ENCODE measurements around the gene OPA3. TPM values are rescaled to one million over a fixed set of nuclear protein-coding genes. Genes with fewer than 3 reads are reported as not detected.
"Not testable (repeated sequence)": the region's sequence is repeated elsewhere in the genome, so short reads cannot be mapped to it uniquely, and the experiment has no call there.

Gene OPA3
- total RNA-seq, 4 donors from 2014 or later, result 4.8 to 6.7 (median 5.7) TPM

DNA sequence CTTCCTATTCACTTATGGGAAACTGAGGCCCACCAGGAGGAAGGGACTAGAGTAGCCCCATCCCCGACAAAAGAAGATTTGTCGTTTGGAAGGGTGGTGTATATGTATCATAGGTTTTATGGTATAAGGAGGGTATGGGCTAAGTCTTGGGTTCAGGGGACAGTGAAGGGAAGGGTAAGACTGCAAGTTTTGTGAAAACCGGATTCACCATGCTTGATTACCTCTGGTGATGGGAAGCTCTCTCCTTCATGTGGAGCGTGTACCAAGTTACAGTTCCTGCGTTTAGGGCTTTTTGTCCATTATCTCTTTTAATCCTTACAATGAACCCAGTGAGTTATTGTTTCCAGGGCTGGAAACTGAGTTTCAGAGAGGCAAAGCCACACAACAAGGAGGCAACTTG, 73.5 kb downstream of the OPA3 start:
- DNase-seq (ENCODE audit: low spot score in 2 of 2), result no peak
- peaks cover 0 to 72% (median 37%) of the 10 kb centered on the region in 4 donors for H3K4me1 ChIP-seq
- no peak overlapping the region for H3K27ac ChIP-seq
- peaks cover 0 to 5% (median 0%) of the 10 kb centered on the region in 3 donors for H3K36me3 ChIP-seq
- no peak overlapping the region for H3K4me3 ChIP-seq
- WGBS, 2 donors, result 91 to 94% methylated on average over 5 of the region's 5 CpGs
- no peaks in the 10 kb centered on the region for H3K9me3 ChIP-seq
- TF ChIP-seq EP300 (IDR thresholded peaks at IDR 0.05), result no peak
- TF ChIP-seq, protein P1, sequence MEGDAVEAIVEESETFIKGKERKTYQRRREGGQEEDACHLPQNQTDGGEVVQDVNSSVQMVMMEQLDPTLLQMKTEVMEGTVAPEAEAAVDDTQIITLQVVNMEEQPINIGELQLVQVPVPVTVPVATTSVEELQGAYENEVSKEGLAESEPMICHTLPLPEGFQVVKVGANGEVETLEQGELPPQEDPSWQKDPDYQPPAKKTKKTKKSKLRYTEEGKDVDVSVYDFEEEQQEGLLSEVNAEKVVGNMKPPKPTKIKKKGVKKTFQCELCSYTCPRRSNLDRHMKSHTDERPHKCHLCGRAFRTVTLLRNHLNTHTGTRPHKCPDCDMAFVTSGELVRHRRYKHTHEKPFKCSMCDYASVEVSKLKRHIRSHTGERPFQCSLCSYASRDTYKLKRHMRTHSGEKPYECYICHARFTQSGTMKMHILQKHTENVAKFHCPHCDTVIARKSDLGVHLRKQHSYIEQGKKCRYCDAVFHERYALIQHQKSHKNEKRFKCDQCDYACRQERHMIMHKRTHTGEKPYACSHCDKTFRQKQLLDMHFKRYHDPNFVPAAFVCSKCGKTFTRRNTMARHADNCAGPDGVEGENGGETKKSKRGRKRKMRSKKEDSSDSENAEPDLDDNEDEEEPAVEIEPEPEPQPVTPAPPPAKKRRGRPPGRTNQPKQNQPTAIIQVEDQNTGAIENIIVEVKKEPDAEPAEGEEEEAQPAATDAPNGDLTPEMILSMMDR (IDR thresholded peaks at IDR 0.05), result no peak
- no peaks in the 10 kb centered on the region for H3K27me3 ChIP-seq

DNA sequence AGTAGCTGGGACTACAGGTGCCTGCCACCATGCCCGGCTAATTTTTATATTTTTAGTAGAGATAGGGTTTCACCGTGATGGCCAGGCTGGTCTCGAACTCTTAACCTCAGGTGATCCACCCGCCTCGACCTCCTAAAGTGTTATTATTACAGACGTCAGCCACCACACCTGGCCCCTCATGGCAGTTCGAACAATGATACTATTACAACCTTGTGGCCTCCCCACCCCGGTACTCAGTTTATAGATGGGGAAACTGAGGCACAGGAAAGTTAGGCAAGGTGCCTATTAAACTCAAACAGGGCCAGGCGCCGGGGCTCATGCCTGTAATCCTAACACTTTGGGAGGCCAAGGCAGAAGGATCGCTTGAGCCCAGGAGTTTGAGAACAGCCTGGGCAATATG, 74.2 kb downstream of the OPA3 start:
- not testable (repeated sequence) for DNase-seq (ENCODE audit: low spot score in 2 of 2); H3K27me3 ChIP-seq; H3K9me3 ChIP-seq; H3K4me3 ChIP-seq; H3K36me3 ChIP-seq
- peaks cover 0 to 68% (median 34%) of the 10 kb centered on the region in 4 donors for H3K4me1 ChIP-seq
- H3K27ac ChIP-seq, result peak overlapping the region in 2 of 4 donors; percentile 90 to 92
- WGBS, 2 donors, result 83 to 84% methylated on average over 11 of the region's 11 CpGs

DNA sequence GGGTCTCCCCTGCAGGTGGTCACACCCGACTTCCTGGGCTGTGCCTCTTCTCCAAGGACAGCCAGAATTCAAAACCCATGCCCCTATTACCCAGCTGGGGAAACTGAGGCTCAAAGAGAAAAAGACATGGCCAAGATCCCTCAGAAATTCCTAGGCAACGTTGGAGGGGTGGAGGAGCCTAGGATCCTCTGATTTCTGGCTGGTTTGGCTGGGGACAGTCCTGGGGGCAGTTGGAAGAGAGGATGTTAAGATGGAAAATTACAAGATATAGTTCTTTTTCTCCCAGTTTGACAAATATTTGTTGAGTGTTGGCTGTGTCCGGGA, 74.9 kb downstream of the OPA3 start:
- Histone ChIP-seq H3K4me1 (peaks cover 0 to 62% (median 29%) of the 10 kb centered on the region in 4 donors), H3K36me3 (no peaks in the 10 kb centered on the region), H3K4me3 (peak overlapping the region; percentile 68 to 82 (median 81)), H3K27me3 (no peaks in the 10 kb centered on the region), H3K27ac (peak overlapping the region; percentile 50 to 92 (median 91)), H3K9me3 (no peaks in the 10 kb centered on the region)
- DNase-seq (ENCODE audit: low spot score in 2 of 2), result no peak
- TF ChIP-seq, protein P1 (IDR thresholded peaks at IDR 0.05), result no peak
- no peak for TF ChIP-seq EP300 (IDR thresholded peaks at IDR 0.05)
- no peak for TF ChIP-seq POLR2A (IDR thresholded peaks at IDR 0.05)
- WGBS, 2 donors, result 7 to 10% methylated on average over 3 of the region's 3 CpGs

DNA sequence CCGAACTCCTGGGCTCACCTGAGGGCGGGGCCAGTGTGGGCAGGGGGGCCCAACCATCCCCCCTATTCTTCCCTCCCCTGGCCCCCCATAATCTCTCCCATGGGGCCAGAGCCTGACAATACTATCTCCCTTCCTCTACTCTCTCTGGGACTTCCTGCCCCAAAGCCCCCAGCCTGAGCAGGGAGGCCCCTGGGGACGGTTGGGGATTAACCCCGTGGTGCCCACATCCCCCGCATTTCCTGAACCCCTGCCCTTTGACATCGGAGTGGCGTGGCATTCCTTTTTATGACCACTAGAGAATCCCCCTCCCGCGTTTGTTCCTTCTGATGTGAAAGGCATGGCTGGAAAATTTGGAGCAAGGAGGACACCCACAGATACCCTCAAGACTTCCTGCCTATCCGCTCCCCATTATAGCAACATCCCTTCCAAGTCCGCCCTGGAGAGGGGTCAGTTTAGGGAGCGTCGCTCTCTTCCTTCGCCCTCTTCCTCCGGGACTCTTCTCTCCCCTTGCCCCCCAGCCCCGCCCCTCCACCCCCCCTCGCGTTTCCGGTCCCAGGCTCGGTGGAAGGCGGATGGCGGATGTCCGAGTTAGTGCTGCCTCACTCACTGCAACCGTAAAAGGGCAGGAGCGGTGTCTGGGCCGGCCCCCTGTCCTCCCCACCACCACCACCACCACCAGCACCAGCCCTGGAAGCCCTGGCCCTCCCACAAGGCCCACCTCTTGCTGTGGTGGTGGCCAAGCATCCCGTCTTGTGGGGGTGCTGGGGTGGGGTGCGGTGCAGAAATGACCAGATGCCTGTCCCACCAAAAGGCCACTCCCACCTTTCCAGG, 75.5 kb downstream of the OPA3 start:
- TF ChIP-seq EP300 (IDR thresholded peaks at IDR 0.05) (peak in 1 of 2 donors; percentile 34), POLR2A (IDR thresholded peaks at IDR 0.05) (no peak)
- TF ChIP-seq, protein P1 (IDR thresholded peaks at IDR 0.05), result peak in 1 of 5 experiments; percentile 18
- H3K27ac ChIP-seq, result peak overlapping the region; percentile 63 to 92 (median 91)
- peaks cover 0 to 56% (median 23%) of the 10 kb centered on the region in 4 donors for H3K4me1 ChIP-seq
- no peaks in the 10 kb centered on the region for H3K9me3 ChIP-seq
- H3K36me3 ChIP-seq, result no peaks in the 10 kb centered on the region
- H3K4me3 ChIP-seq, result peak overlapping the region; percentile 68 to 82 (median 81)
- WGBS, 2 donors, result 1 to 3% methylated on average over 27 of the region's 28 CpGs
- DNase-seq (ENCODE audit: low spot score in 2 of 2), result peak in 1 of 2 donors; percentile 61
- no peaks in the 10 kb centered on the region for H3K27me3 ChIP-seq

DNA sequence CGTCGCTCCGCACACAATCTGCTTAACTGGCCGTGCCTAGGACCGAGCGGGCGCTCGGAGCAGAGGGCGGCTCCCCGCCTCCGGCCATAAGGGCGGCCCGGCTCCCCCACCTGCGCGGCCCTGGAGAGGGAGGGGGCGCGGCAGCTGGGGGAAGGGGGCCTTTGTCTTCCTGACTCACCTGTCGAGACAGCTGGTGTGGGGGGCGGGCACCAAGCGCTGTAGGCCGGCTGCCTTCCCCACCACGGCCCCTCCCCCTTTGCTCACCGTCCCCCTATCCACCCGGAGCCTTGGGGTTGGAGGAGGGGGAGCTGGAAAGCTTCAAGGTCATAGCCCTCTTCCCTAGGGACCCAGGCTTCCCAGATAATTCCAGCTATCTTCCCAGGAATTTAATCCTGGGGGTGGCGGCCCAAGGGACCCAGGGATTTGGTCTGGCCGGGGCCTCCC, 76.2 kb downstream of the OPA3 start:
- WGBS, 2 donors, result 0 to 4% methylated on average over 15 to 17 of the region's 26 CpGs
- Histone ChIP-seq H3K27me3 (no peaks in the 10 kb centered on the region), H3K27ac (peak overlapping the region; percentile 63 to 92 (median 91)), H3K4me1 (peaks cover 0 to 49% (median 17%) of the 10 kb centered on the region in 4 donors), H3K9me3 (no peaks in the 10 kb centered on the region), H3K4me3 (peak overlapping the region; percentile 68 to 82 (median 81)), H3K36me3 (no peaks in the 10 kb centered on the region)
- no peak for TF ChIP-seq POLR2A (IDR thresholded peaks at IDR 0.05)
- TF ChIP-seq EP300 (IDR thresholded peaks at IDR 0.05), result no peak
- TF ChIP-seq, protein P1 (IDR thresholded peaks at IDR 0.05), result no peak
- no peak for DNase-seq (ENCODE audit: low spot score in 2 of 2)

All from tibial nerve (tissue), 4 donors.